Left forelimb (tissue), 1 donor: ENCODE measurements around the gene SAG.

ENCODE experiments used
- DNase-seq: peaks from one replicate; pipeline ENCODE4 v3.0.0-alpha.2; 2018; ENCODE audit warnings: low spot score

The SAG gene

DNA sequence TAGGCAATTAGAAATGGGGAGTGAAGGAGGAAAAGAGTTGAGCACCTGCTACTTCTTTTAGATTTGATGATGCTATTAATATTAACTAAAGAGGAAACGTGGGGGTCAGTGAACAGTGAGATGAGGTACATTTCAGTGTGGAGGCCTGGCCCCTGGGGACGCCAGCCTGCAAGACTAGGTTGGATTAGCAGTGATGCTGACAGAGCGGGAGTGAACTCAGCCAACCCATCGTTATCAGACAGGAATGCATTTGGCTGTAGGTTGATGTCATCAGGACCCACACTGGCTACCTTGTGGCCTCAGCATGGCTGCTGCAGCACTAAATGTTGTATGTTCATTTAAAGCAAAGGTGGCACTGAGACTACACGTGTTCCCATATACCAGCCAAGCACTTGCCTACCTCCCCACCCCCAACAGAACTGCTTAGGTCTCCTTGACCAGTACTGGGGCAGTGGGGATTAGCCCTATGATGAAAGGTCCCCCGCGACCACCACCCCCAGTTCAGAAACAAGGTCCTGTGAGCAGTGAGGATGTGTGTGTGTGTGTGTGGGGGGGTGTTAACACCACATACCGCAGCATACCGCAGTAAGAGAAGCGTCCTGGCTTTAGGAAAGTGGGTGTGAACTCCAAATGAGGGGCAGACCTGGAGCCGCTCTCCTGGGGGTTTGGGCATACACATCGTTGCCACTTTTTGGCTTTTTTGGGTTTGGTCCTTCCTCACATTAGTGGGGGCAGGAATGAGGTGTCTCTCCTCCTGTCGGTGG, 72.7 kb downstream of the SAG start:
- no peak for DNase-seq

GRCh38 chr2:233380995-233381637, 73.5 kb downstream of the SAG start:
- no peak for DNase-seq

GRCh38 chr2:233381638-233381995, 74.0 kb downstream of the SAG start:
- no peak for DNase-seq

DNA sequence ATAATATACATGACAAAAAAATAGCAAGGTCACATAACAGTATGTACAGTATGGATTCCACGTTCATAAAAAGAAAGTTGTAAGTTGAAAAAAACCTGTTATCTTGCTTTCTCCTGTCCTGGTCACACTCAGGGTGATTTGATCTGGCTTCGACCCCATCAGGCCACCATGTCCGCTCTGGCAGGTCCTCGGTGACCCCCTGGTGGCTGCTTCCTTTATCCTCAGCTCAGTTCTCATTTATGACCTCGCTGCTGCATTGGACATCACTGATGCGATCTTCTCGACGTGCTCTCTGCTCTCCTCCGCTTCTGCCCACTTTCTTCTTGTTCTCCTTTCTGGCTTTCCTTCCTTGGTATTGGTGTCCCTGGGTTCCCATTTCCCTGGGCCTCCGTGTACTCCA, 76.4 kb downstream of the SAG start:
- no peak for DNase-seq

- no peak for DNase-seq
Measured at GRCh38 chr2:233384811-233385488, 77.3 kb downstream of the SAG start.

- DNase-seq, result no peak
Measured at GRCh38 chr2:233385489-233386044, 78.0 kb downstream of the SAG start.

DNA sequence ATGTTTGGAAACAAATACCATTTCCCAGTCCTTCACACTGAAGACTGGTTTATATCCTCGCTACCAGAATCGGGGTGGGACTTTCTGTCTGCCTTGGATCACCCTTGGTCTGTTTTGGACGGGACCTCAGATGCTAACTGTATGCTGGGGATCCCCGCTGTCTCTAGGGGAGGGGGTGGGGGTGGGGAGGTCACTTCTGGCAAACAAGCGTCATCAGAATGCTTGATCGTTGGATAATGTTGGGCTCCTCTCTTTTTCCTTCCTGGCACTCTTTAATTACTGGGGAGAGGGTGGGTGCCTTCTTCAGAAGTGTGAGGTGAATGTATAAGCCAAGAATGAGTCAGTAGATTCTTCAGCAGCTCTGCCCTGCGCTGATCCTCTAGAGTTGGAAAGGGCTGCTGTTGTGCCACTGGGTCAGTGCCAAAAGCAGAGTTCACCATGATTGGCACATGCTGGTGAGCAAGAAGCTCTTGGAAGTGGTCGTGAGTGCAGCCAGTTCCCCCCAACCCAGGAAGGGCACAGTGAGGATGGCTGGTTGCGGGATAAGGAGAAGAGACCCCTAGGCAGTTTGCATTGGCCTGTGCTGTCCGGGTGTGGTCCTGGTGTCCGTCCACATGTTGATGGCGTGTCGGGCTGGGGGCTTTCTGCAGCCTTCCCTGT, 78.9 kb downstream of the SAG start:
- DNase-seq, result no peak

DNA sequence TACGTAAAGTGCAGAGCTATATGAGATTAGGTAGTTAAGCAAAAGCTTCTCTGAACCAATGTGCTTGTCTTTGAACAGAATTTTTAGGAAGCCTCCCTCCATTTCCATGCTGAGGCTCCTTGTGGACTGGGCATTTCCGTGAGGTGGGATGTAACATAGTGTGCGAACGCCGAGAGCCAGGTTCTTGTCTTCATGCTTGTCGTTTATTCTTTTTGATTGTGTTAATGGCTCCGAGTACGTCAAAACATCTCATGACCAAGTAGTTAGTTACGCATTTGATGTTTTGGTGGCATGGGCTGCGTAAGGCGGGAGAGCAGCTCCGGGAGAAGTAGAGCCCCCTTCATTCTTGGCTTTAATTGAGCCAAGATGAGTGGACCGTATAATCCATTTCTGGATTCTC, 79.6 kb downstream of the SAG start:
- no peak for DNase-seq

GRCh38 chr2:233387667-233388528, 80.3 kb downstream of the SAG start:
- DNase-seq, result peak; percentile 96

DNA sequence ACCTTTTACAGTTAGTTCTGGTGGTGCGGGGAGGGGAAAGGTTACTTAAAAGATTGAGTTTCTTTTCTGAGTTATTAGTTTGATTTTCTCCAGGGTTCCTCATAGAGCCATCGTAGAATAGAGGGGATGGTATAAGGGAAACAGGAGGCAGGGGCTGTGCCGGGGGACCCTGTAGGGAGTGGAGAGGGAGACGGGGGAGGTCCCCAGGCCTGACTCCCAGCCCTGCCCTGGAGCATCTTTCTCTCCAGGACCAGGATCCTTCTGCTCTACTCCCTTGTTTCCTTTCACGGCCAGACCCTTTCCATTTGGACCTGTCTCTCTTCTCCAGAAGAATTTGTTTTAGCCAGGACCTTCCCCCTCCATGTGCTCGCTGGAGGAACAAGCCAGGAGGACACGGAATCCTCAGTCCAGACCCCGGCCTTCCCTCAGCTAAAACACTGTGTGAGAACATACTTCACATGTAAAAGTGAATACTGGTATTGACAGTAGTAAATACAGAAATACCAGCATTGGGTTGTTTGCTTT, 82.0 kb downstream of the SAG start:
- no peak for DNase-seq

- no peak for DNase-seq
Measured at GRCh38 chr2:233395687-233396086, 88.1 kb downstream of the SAG start.
